ENCODE results near the gene ABTB1. TPM values are rescaled to one million over a fixed set of nuclear protein-coding genes. Genes with fewer than 3 reads are reported as not detected.

Gene ABTB1
- total and polyA plus RNA-seq, 2 of the 13 experiments (the other 11 are each of a cell fraction or from before 2014, with no cell fraction given): 0.42 to 14.5 TPM

DNA sequence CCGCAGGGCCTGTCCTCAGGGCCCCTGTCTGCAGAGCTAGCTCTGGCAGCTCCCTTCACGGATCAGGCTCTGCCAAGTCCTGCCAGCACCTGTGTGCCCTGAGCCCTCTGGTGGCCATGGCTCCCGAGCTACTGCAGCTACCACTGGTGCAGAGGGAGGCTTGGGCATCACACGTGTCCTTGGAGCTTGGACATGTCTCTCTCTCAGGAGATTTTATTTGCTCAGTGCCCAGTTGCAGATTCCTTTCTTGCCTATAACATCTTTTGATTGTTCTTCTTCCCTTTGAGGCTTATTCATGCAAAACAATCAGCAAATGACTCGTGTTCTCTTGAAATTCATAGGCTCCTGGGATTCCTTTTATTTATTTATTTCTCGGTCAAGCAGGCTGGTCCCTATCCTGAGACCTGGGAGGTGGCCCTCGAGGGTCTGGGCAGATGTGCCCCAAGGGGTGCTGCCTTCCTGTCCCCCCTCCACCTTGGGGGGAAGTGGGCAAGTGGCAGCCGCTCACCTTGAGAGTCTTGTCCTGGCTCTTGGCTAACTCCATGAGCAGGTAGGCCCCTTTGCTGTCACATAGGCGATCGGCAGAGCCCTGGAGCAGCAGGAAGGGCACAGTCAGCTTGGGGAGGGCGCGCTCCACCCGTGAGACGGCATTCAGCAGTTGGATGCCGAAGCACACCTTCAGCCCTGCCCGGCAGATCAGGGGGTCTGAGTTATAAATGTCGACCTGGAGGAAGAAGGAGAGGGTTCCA is 21.9 kb downstream of the ABTB1 start:
- ChIA-PET POLR2A (no interaction called here), CTCF (ENCODE audit: low intra/inter-chr PET ratio, low total read pairs) (interaction anchor here (0.7 to 1.2 kb wide), 2 partner anchors 42 to 120 kb away, joined by 3 to 7 read pairs; no protein-coding TSS in a partner anchor)
- 39% methylated on average over 11 of the region's 17 CpGs for WGBS (ENCODE audit: low lambda C conversion rate)
- Histone ChIP-seq H3K4me3 (replicated peaks in 1 of 3; ENCODE audit: insufficient read depth in 1 of 3, low read depth in 2 of 3, low read length in 3 of 3) (no peak overlapping the region), H3K79me2 (ENCODE audit: insufficient read depth, low read length) (no peaks in the 10 kb centered on the region), H3K27me3 (ENCODE audit: control insufficient read depth in 1 of 2, insufficient read depth in 2 of 2, low read length in 2 of 2) (peaks cover 0 to 3% of the 10 kb centered on the region in 2 experiments; a peak in 1 of 5 replicates), H4K20me1 (ENCODE audit: insufficient read depth, low read length) (no peaks in the 10 kb centered on the region), H3K4me1 (ENCODE audit: insufficient read depth, low read length) (peaks cover 18% of the 10 kb centered on the region), H3K27ac (ENCODE audit: extremely low read length, insufficient read depth, low read length) (no peak overlapping the region), H3K4me2 (ENCODE audit: low read depth, low read length) (no peak overlapping the region), H3K36me3 (replicated peaks in 1 of 2; ENCODE audit: control insufficient read depth in 1 of 2, insufficient read depth in 2 of 2, low read length in 2 of 2) (no peaks in the 10 kb centered on the region), H3K9me3 (ENCODE audit: low read length) (no peaks in the 10 kb centered on the region), H2AFZ (ENCODE audit: low read length) (no peak overlapping the region), H3K9ac (ENCODE audit: insufficient read depth, low read depth, low read length) (no peak overlapping the region)
- DNase-seq (ENCODE audit: low spot score): peak; percentile 57
- in situ Hi-C loops (cut with HindIII; ENCODE audit: extremely low pct_ligation_motif_present, low pct_unique_long_range_greater_than_20kb): loop anchor here (5.0 kb wide), 1 partner anchor 138 kb away; no protein-coding TSS in a partner anchor
- ATAC-seq: peak; percentile 49
- no TSS peak for BruUV-seq (replicated peaks)
- TF ChIP-seq CTCF (CRISPR knock-in tag; IDR thresholded peaks at IDR 0.05) (peak; percentile 68), STAG1 (CRISPR knock-in tag; IDR thresholded peaks at IDR 0.05) (peak; percentile 33), TEAD2 (CRISPR knock-in tag; IDR thresholded peaks at IDR 0.05) (no peak), ZNF674 (CRISPR knock-in tag; IDR thresholded peaks at IDR 0.05; ENCODE audit: low read depth) (no peak)
- no peak for FAIRE-seq
- intact Hi-C loops (cut with micrococcal nuclease; ENCODE audit: unreplicated experiment): loop anchor here (2.0 to 10.0 kb wide), 3 partner anchors 42 to 140 kb away; partner anchors contain the start of genes MCM2 and TPRA1

All from HepG2 (cell line).